ENCODE measurements around the gene MAJIN.

The MAJIN gene

GRCh38 chr11:64936539-64936938 is 35.4 kb downstream of the MAJIN start:
- ChIA-PET POLR2A (interaction anchor here (1.1 to 2.2 kb wide), 3 partner anchors 12 to 20 kb away, joined by 4 to 9 read pairs (median 5); partner anchors contain the start of gene PPP2R5B), CTCF (no interaction called here)
- no peak for TF ChIP-seq SP1 (IDR thresholded peaks at IDR 0.05)
- no peak for DNase-seq (ENCODE audit: extremely low spot score)

- ChIA-PET POLR2A (interaction anchor here (1.3 to 2.2 kb wide), 2 partner anchors 11 to 19 kb away, joined by 5 to 9 read pairs; partner anchors contain the start of gene PPP2R5B), CTCF (no interaction called here)
- peak; percentile 56 for DNase-seq (ENCODE audit: extremely low spot score)
- TF ChIP-seq NFRKB (IDR thresholded peaks at IDR 0.05) (no peak), CTBP1 (IDR thresholded peaks at IDR 0.05; ENCODE audit: borderline replicate concordance) (no peak), ARNT (IDR thresholded peaks at IDR 0.05) (no peak), FOXM1 (IDR thresholded peaks at IDR 0.05; ENCODE audit: borderline replicate concordance) (no peak), HDGF (IDR thresholded peaks at IDR 0.05; ENCODE audit: borderline replicate concordance) (no peak), ELF4 (IDR thresholded peaks at IDR 0.05) (no peak), FOXA1 (IDR thresholded peaks at IDR 0.05) (no peak), LEF1 (IDR thresholded peaks at IDR 0.05; ENCODE audit: borderline replicate concordance) (no peak), FOXK2 (IDR thresholded peaks at IDR 0.05) (no peak), TARDBP (IDR thresholded peaks at IDR 0.05) (no peak), L3MBTL2 (conservative IDR thresholded peaks at IDR 0.05) (no peak), SUZ12 (IDR thresholded peaks at IDR 0.05) (no peak), BHLHE40 (IDR thresholded peaks at IDR 0.05; ENCODE audit: borderline replicate concordance) (no peak), ZNF384 (IDR thresholded peaks at IDR 0.05) (no peak), SP1 (IDR thresholded peaks at IDR 0.05) (no peak), PKNOX1 (IDR thresholded peaks at IDR 0.05) (no peak)
Measured at GRCh38 chr11:64935359-64936081, 36.4 kb downstream of the MAJIN start, which contains the start of gene GPHA2. Gene GPHA2, minus strand, starts transcription at chr11:64935893. Its CDS starts 433 bp downstream, at chr11:64935460.

- CTCF ChIA-PET, result no interaction called here
- POLR2A ChIA-PET, result interaction anchor here (1.3 to 2.2 kb wide), 2 partner anchors 10 to 17 kb away, joined by 3 to 9 read pairs; partner anchors contain the start of gene PPP2R5B
Measured at GRCh38 chr11:64934682-64935358, 37.1 kb downstream of the MAJIN start.

GRCh38 chr11:64933935-64934681 is 37.8 kb downstream of the MAJIN start:
- ChIA-PET POLR2A (interaction anchor here (1.2 to 2.2 kb wide), 3 partner anchors 9 to 38 kb away, joined by 3 to 9 read pairs (median 3); partner anchors contain the start of genes MAJIN and PPP2R5B), CTCF (no interaction called here)
- no peak for DNase-seq (ENCODE audit: extremely low spot score)
- no peak for TF ChIP-seq PKNOX1 (IDR thresholded peaks at IDR 0.05)
- TF ChIP-seq CTBP1 (IDR thresholded peaks at IDR 0.05; ENCODE audit: borderline replicate concordance), result no peak
- TF ChIP-seq NFRKB (IDR thresholded peaks at IDR 0.05), result no peak
- TF ChIP-seq LEF1 (IDR thresholded peaks at IDR 0.05; ENCODE audit: borderline replicate concordance), result no peak
- no peak for TF ChIP-seq FOXK2 (IDR thresholded peaks at IDR 0.05)
- no peak for TF ChIP-seq FOXA1 (IDR thresholded peaks at IDR 0.05)
- no peak for TF ChIP-seq SUZ12 (IDR thresholded peaks at IDR 0.05)
- TF ChIP-seq FOXM1 (IDR thresholded peaks at IDR 0.05; ENCODE audit: borderline replicate concordance), result no peak
- TF ChIP-seq ELF4 (IDR thresholded peaks at IDR 0.05), result no peak
- no peak for TF ChIP-seq BHLHE40 (IDR thresholded peaks at IDR 0.05; ENCODE audit: borderline replicate concordance)
- TF ChIP-seq HDGF (IDR thresholded peaks at IDR 0.05; ENCODE audit: borderline replicate concordance), result no peak
- TF ChIP-seq ARNT (IDR thresholded peaks at IDR 0.05), result no peak
- no peak for TF ChIP-seq SP1 (IDR thresholded peaks at IDR 0.05)
- no peak for TF ChIP-seq ZNF384 (IDR thresholded peaks at IDR 0.05)
- TF ChIP-seq L3MBTL2 (conservative IDR thresholded peaks at IDR 0.05), result no peak
- no peak for TF ChIP-seq TARDBP (IDR thresholded peaks at IDR 0.05)

More at GRCh38 chr11:64934682-64935358, 37.1 kb downstream of the MAJIN start:
- no peak for DNase-seq (ENCODE audit: extremely low spot score)
- TF ChIP-seq FOXA1 (IDR thresholded peaks at IDR 0.05) (no peak), L3MBTL2 (conservative IDR thresholded peaks at IDR 0.05) (no peak), FOXK2 (IDR thresholded peaks at IDR 0.05) (no peak)

GRCh38 chr11:64933213-64933934 is 38.5 kb downstream of the MAJIN start:
- no peak for TF ChIP-seq BHLHE40 (IDR thresholded peaks at IDR 0.05; ENCODE audit: borderline replicate concordance)
- TF ChIP-seq LEF1 (IDR thresholded peaks at IDR 0.05; ENCODE audit: borderline replicate concordance), result no peak
- TF ChIP-seq NFRKB (IDR thresholded peaks at IDR 0.05), result no peak
- TF ChIP-seq L3MBTL2 (conservative IDR thresholded peaks at IDR 0.05), result no peak
- TF ChIP-seq FOXA1 (IDR thresholded peaks at IDR 0.05), result no peak
- TF ChIP-seq HDGF (IDR thresholded peaks at IDR 0.05; ENCODE audit: borderline replicate concordance), result no peak
- no peak for DNase-seq (ENCODE audit: extremely low spot score)
- POLR2A ChIA-PET, result interaction anchor here (1.2 kb wide), 1 partner anchor 39 kb away, joined by 3 read pairs; the partner anchor contains the start of gene MAJIN
- CTCF ChIA-PET, result no interaction called here

GRCh38 chr11:64932324-64932723 is 39.6 kb downstream of the MAJIN start:
- TF ChIP-seq L3MBTL2 (conservative IDR thresholded peaks at IDR 0.05), result no peak
- TF ChIP-seq NFRKB (IDR thresholded peaks at IDR 0.05), result no peak
- TF ChIP-seq CTBP1 (IDR thresholded peaks at IDR 0.05; ENCODE audit: borderline replicate concordance), result no peak
- TF ChIP-seq PKNOX1 (IDR thresholded peaks at IDR 0.05), result no peak
- TF ChIP-seq FOXA1 (IDR thresholded peaks at IDR 0.05), result no peak
- TF ChIP-seq TARDBP (IDR thresholded peaks at IDR 0.05), result no peak
- DNase-seq (ENCODE audit: extremely low spot score), result no peak
- ChIA-PET CTCF (no interaction called here), POLR2A (no interaction called here)
